NT2/D1 (cell line): ENCODE results near the gene GPR183.

Source experiments
- DNase-seq: peaks from one replicate; pipeline ENCODE4 v3.0.0-alpha.2; 2011; ENCODE audit warnings: low read depth, low spot score
- H3K27me3 ChIP-seq: 2 replicates; pipeline ENCODE4 v1.6.0; 2011; ENCODE audit warnings: mild to moderate bottlenecking; ENCODE audit not compliant: insufficient read length, insufficient read depth
- H3K36me3 ChIP-seq: 2 replicates; pipeline ENCODE4 v1.6.1; 2011; ENCODE audit warnings: mild to moderate bottlenecking, low read length, mixed read lengths; ENCODE audit not compliant: insufficient read depth, insufficient read length
- H3K4me1 ChIP-seq: 2 replicates; pipeline ENCODE4 v1.5.1; 2011; ENCODE audit not compliant: insufficient read depth, insufficient read length
- H3K4me3 ChIP-seq: 2 replicates; pipeline ENCODE4 v1.5.1; 2011; ENCODE audit warnings: low read depth; ENCODE audit not compliant: insufficient read length
- H3K9ac ChIP-seq: 2 replicates; pipeline ENCODE4 v1.6.0; 2011; ENCODE audit warnings: low read depth; ENCODE audit not compliant: insufficient read length
- H3K9me3 ChIP-seq: 2 replicates; pipeline ENCODE4 v1.5.1; 2011; ENCODE audit warnings: mild to moderate bottlenecking, low read length; ENCODE audit not compliant: insufficient read depth
- SUZ12 ChIP-seq: IDR thresholded peaks from 2 replicates; pipeline ENCODE4 v1.6.1; 2011; ENCODE audit not compliant: insufficient read length, insufficient read depth; ENCODE audit errors: extremely low read depth
- YY1 ChIP-seq: IDR thresholded peaks from 2 replicates; pipeline ENCODE4 v1.6.1; 2011; ENCODE audit not compliant: insufficient read length, insufficient read depth
- ZNF274 ChIP-seq: IDR thresholded peaks from 2 replicates; pipeline ENCODE4 v1.6.1; 2011; ENCODE audit warnings: mild to moderate bottlenecking, low read depth, low read length

The GPR183 gene

GRCh38 chr13:99302637-99303505 lies 4.3 kb downstream of the GPR183 start:
- H3K27me3 ChIP-seq = no peaks in the 10 kb centered on the region
- H3K4me3 ChIP-seq = no peak overlapping the region
- no peak for DNase-seq
- H3K9ac ChIP-seq = no peak overlapping the region
- no peaks in the 10 kb centered on the region for H3K36me3 ChIP-seq
- H3K9me3 ChIP-seq = no peaks in the 10 kb centered on the region
- H3K4me1 ChIP-seq = no peaks in the 10 kb centered on the region
- TF ChIP-seq SUZ12 (no peak), ZNF274 (no peak), YY1 (no peak)

- no peak overlapping the region for H3K9ac ChIP-seq
- no peak overlapping the region for H3K4me3 ChIP-seq
- no peak for DNase-seq
- H3K9me3 ChIP-seq = no peaks in the 10 kb centered on the region
- TF ChIP-seq ZNF274 = no peak
- no peak for TF ChIP-seq SUZ12
- TF ChIP-seq YY1 = no peak
- no peaks in the 10 kb centered on the region for H3K4me1 ChIP-seq
- H3K27me3 ChIP-seq = no peaks in the 10 kb centered on the region
- no peaks in the 10 kb centered on the region for H3K36me3 ChIP-seq
These were observed 5.1 kb downstream of the GPR183 start for GRCh38 chr13:99301913-99302636.

- TF ChIP-seq SUZ12 = no peak
- no peak for TF ChIP-seq ZNF274
- no peak for TF ChIP-seq YY1
- no peak overlapping the region for H3K9ac ChIP-seq
- H3K36me3 ChIP-seq = no peaks in the 10 kb centered on the region
- H3K4me1 ChIP-seq = no peaks in the 10 kb centered on the region
- no peak for DNase-seq
- no peak overlapping the region for H3K4me3 ChIP-seq
- no peaks in the 10 kb centered on the region for H3K9me3 ChIP-seq
- no peaks in the 10 kb centered on the region for H3K27me3 ChIP-seq
These were observed 6.0 kb downstream of the GPR183 start for GRCh38 chr13:99301056-99301838.

- Histone ChIP-seq H3K9ac (no peak overlapping the region), H3K4me1 (no peaks in the 10 kb centered on the region), H3K9me3 (no peaks in the 10 kb centered on the region), H3K27me3 (no peaks in the 10 kb centered on the region), H3K36me3 (peaks cover 7% of the 10 kb centered on the region), H3K4me3 (no peak overlapping the region)
- TF ChIP-seq SUZ12 (no peak), ZNF274 (no peak), YY1 (no peak)
- DNase-seq = no peak
These were observed 7.3 kb downstream of the GPR183 start for GRCh38 chr13:99299920-99300341.

GRCh38 chr13:99299256-99299919 lies 7.8 kb downstream of the GPR183 start:
- H3K4me3 ChIP-seq = no peak overlapping the region
- H3K4me1 ChIP-seq = no peaks in the 10 kb centered on the region
- no peaks in the 10 kb centered on the region for H3K9me3 ChIP-seq
- H3K9ac ChIP-seq = no peak overlapping the region
- no peak for DNase-seq
- no peak for TF ChIP-seq ZNF274
- no peak for TF ChIP-seq YY1
- no peak for TF ChIP-seq SUZ12
- H3K27me3 ChIP-seq = no peaks in the 10 kb centered on the region
- H3K36me3 ChIP-seq = peaks cover 10% of the 10 kb centered on the region

- no peak for DNase-seq
- Histone ChIP-seq H3K9me3 (no peaks in the 10 kb centered on the region), H3K4me1 (no peaks in the 10 kb centered on the region), H3K36me3 (peaks cover 13% of the 10 kb centered on the region), H3K9ac (no peak overlapping the region), H3K27me3 (no peaks in the 10 kb centered on the region), H3K4me3 (no peak overlapping the region)
- TF ChIP-seq ZNF274 = no peak
- TF ChIP-seq YY1 = no peak
- no peak for TF ChIP-seq SUZ12
These were observed 9.1 kb downstream of the GPR183 start for GRCh38 chr13:99298056-99298455.
